PC-9 (cell line): ENCODE measurements around the gene VSIG8. TPM values are rescaled to one million over a fixed set of nuclear protein-coding genes. Genes with fewer than 3 reads are reported as not detected.
A peak's percentile ranks its signal among the peaks of the same experiment; 100 is the strongest.

Source experiments
- BruUV-seq: library from RNA; stranded (reverse); fragments of 400-500 nt; replicated peaks from 2 replicates; lab custom pipeline; 2021; lab: Mats Ljungman, UMichigan
- CTCF ChIA-PET: fragments of 300-600 bp; sonication (Branson Sonifier 250); formaldehyde crosslinking; loops from one replicate; lab custom pipeline; 2022; ENCODE audit warnings: antibody characterized with exemption; lab: Charles Lee
- POLR2A ChIA-PET: fragments of 300-600 bp; sonication (Branson Sonifier 250); formaldehyde crosslinking; loops from one replicate; lab custom pipeline; 2022; ENCODE audit warnings: antibody characterized with exemption; ENCODE audit not compliant: unreplicated experiment; lab: Charles Lee
- DNase-seq, 2 experiments: peaks; one replicate each; pipeline versions ENCODE4 v3.0.0 to v3.0.0-alpha.2; 2015 to 2022; ENCODE audit warnings: mixed read lengths in 1 of 2
- H2AFZ ChIP-seq: fragments of 200-600 bp; sonication (generic); 2 replicates; pipeline ENCODE4 v1.8.1; 2017; ENCODE audit warnings: antibody characterized with exemption
- H3F3A ChIP-seq: fragments of 200-600 bp; sonication (generic); 2 replicates; pipeline ENCODE4 v1.8.1; 2017; ENCODE audit warnings: antibody characterized with exemption, mild to moderate bottlenecking, low read depth; ENCODE audit not compliant: insufficient read depth
- H3K27ac ChIP-seq: fragments of 200-600 bp; sonication (generic); 2 replicates; pipeline ENCODE4 v1.6.1; 2016; ENCODE audit warnings: mixed run types
- H3K27me3 ChIP-seq: fragments of 200-600 bp; sonication (generic); 2 replicates; pipeline ENCODE4 v1.6.1; 2016; ENCODE audit warnings: low read depth, mixed run types; ENCODE audit not compliant: insufficient read depth
- H3K36me3 ChIP-seq: fragments of 200-600 bp; sonication (generic); 2 replicates; pipeline ENCODE4 v1.6.1; 2016; ENCODE audit warnings: low read depth, mixed run types
- H3K4me1 ChIP-seq: fragments of 200-600 bp; sonication (generic); replicated peaks from 2 replicates; pipeline ENCODE4 v1.6.1; 2016; ENCODE audit warnings: mixed run types; ENCODE audit not compliant: insufficient read depth
- H3K4me2 ChIP-seq: fragments of 200-600 bp; sonication (generic); 2 replicates; pipeline ENCODE4 v1.6.1; 2017; ENCODE audit warnings: mixed run types
- H3K4me3 ChIP-seq: fragments of 200-600 bp; sonication (generic); 2 replicates; pipeline ENCODE4 v1.6.1; 2016; ENCODE audit warnings: mixed run types
- H3K79me2 ChIP-seq: fragments of 200-600 bp; sonication (generic); 2 replicates; pipeline ENCODE4 v1.6.1; 2017; ENCODE audit warnings: low read depth, mixed run types
- H3K9me2 ChIP-seq: fragments of 200-600 bp; sonication (generic); 2 replicates; pipeline ENCODE4 v1.8.1; 2017; ENCODE audit warnings: mild to moderate bottlenecking; ENCODE audit not compliant: insufficient read depth
- H3K9me3 ChIP-seq: fragments of 200-600 bp; sonication (generic); 2 replicates; pipeline ENCODE4 v1.8.1; 2016; ENCODE audit warnings: low read depth; ENCODE audit not compliant: insufficient read depth
- H4K20me1 ChIP-seq: fragments of 200-600 bp; sonication (generic); 2 replicates; pipeline ENCODE4 v1.8.1; 2017; ENCODE audit not compliant: insufficient read depth
- EZH2 ChIP-seq: fragments of 200-600 bp; sonication (generic); IDR thresholded peaks from 2 replicates; pipeline ENCODE4 v1.8.0; 2017; ENCODE audit warnings: antibody characterized with exemption, low read depth
- intact Hi-C: fragments of 100-400 bp; cut with micrococcal nuclease; formaldehyde crosslinking; loops from one replicate; pipeline ENCODE4 v1.10.0; 2022; ENCODE audit not compliant: unreplicated experiment
- total RNA-seq: library from RNA; stranded (reverse); gene quantifications from 2 replicates; pipeline ENCODE4 v1.2.3, GENCODE V29; 2021
- TF ChIP-seq, protein P1 (sequence below): fragments of 200-600 bp; sonication (generic); conservative IDR thresholded peaks from 2 replicates; pipeline ENCODE4 v1.6.1; 2017; ENCODE audit warnings: mixed run types, antibody characterized with exemption, mild to moderate bottlenecking, moderate library complexity

VSIG8 gene
- total RNA-seq, 1 experiment from 2014 or later = not detected

DNA sequence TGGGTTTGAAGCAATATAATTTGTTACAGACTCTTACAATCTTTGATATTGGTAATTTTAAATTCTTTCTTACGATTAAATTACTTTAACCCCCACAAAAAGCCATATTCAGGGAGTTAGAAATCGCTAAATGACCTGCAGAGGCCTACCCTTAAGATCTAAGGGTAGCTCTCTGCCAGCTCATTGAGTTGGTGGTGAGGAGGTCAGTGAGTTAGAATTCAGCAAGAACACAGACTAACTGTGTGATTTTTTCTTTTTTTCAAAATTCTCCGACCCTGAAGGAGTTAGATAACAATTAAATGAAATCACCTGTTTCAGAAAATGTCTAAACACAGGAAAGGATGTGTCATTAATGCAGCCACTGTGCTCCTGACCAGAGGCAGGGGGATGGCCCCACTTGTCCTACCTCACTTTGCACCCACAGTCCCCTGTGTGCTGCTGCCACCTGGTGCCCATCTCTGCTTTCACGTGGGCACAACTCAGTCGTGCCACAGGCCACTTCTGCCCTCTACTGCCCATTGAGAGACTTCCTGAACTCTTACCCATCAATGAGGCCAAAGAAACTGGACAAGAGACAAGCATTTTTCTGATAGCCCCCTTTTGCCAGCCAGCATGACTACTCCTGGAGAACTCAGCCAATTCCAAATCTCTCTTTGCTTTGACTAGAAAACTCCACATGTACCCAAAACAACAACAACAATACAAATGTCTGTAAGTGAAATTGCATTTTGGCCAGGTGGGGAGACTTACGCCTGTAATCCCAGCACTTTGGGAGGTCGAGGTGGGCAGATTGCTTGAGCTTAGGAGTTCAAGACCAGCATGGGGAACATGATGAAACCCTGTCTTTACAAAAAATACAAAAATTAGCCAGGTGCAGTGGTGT lies 29.1 kb upstream of the VSIG8 start:
- Histone ChIP-seq H3K9me3 (no peaks in the 10 kb centered on the region), H3K79me2 (no peaks in the 10 kb centered on the region), H3K4me3 (no peak overlapping the region), H4K20me1 (no peaks in the 10 kb centered on the region), H3K4me2 (no peak overlapping the region), H3K4me1 (peaks cover 26% of the 10 kb centered on the region), H3K9me2 (no peaks in the 10 kb centered on the region), H3K36me3 (no peaks in the 10 kb centered on the region), H3K27ac (no peak overlapping the region), H3K27me3 (no peaks in the 10 kb centered on the region), H2AFZ (no peak overlapping the region), H3F3A (peaks cover 9% of the 10 kb centered on the region; the same call in 1 of the 2 replicates)
- TF ChIP-seq, protein P1, sequence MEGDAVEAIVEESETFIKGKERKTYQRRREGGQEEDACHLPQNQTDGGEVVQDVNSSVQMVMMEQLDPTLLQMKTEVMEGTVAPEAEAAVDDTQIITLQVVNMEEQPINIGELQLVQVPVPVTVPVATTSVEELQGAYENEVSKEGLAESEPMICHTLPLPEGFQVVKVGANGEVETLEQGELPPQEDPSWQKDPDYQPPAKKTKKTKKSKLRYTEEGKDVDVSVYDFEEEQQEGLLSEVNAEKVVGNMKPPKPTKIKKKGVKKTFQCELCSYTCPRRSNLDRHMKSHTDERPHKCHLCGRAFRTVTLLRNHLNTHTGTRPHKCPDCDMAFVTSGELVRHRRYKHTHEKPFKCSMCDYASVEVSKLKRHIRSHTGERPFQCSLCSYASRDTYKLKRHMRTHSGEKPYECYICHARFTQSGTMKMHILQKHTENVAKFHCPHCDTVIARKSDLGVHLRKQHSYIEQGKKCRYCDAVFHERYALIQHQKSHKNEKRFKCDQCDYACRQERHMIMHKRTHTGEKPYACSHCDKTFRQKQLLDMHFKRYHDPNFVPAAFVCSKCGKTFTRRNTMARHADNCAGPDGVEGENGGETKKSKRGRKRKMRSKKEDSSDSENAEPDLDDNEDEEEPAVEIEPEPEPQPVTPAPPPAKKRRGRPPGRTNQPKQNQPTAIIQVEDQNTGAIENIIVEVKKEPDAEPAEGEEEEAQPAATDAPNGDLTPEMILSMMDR = peak; percentile 98
- no peak for TF ChIP-seq EZH2
- peak; percentile 75 to 85 for DNase-seq
- POLR2A ChIA-PET = interaction anchor here (0.6 kb wide), 1 partner anchor 10 kb away, joined by 3 read pairs; no protein-coding TSS in a partner anchor
- no TSS peak for BruUV-seq
- CTCF ChIA-PET = interaction anchor here (0.6 to 4.8 kb wide), 8 partner anchors 8 to 361 kb away, joined by 3 to 72 read pairs (median 6); partner anchors contain the start of genes CFAP45 and TAGLN2
- intact Hi-C loops = loop anchor here (1.0 to 5.0 kb wide), 7 partner anchors 33 to 759 kb away; partner anchors contain the start of genes DUSP23 and TAGLN2

DNA sequence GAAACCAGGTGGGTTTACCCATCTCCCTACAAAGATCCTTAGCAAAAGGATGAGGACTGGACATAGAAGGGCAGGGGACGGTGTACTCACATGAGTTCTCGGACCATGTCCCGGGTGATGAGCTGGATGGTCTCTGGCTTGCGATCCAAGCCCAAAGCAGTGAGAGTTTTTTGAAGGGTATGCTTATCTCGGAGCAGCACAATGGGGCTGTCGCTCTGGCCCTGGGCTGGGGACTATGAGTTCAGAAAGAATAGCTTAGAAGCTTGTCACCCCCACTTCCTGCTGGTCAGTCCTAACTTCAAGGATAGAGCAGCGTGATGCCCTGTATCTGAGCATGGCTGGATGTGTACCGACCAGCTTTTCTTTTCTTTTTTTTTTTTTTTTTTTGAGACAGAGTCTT lies 27.9 kb upstream of the VSIG8 start:
- ChIA-PET POLR2A (interaction anchor here (0.6 kb wide), 3 partner anchors 10 to 385 kb away, joined by 3 to 5 read pairs (median 4); no protein-coding TSS in a partner anchor), CTCF (interaction anchor here (0.6 to 4.8 kb wide), 9 partner anchors 9 to 116 kb away, joined by 3 to 72 read pairs (median 5); partner anchors contain the start of gene DUSP23)
- Histone ChIP-seq H3K27me3 (no peaks in the 10 kb centered on the region), H3K27ac (peak overlapping the region; percentile 74), H3F3A (peaks cover 9% of the 10 kb centered on the region; the same call in 1 of the 2 replicates), H3K79me2 (no peaks in the 10 kb centered on the region), H2AFZ (no peak overlapping the region; the same call in 1 of the 2 replicates), H4K20me1 (no peaks in the 10 kb centered on the region), H3K4me3 (no peak overlapping the region), H3K36me3 (no peaks in the 10 kb centered on the region), H3K9me3 (no peaks in the 10 kb centered on the region), H3K4me2 (peak overlapping the region; percentile 39), H3K4me1 (peaks cover 26% of the 10 kb centered on the region), H3K9me2 (no peaks in the 10 kb centered on the region)
- no peak for TF ChIP-seq EZH2
- TF ChIP-seq, protein P1 = no peak
- no peak for DNase-seq
- intact Hi-C loops = loop anchor here (2.0 to 5.0 kb wide), 3 partner anchors 34 to 680 kb away; partner anchors contain the start of gene TAGLN2
- BruUV-seq = TSS peak; percentile 87

DNA sequence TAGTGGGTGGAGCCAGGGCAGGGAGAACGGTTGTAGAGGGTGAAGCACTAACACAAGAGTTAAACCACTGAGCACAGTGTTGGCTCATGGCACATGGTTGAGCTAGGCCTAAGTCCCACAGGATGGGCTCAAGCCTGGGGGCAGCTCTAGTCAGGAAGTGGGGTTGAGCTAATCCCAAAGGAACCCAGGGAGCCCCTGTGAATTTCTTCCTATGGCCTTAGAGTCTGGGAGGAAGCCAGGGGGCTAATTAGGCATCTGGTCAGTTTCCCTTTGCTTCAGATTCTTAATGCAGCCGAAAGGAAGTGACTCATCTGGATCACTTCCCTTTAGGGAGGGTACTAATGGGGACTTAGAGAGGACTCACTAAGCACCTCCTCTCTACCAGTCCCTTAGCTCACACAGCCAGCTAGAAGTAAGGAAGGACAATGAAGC lies 27.4 kb upstream of the VSIG8 start:
- H3K9me3 ChIP-seq = no peaks in the 10 kb centered on the region
- no peak for TF ChIP-seq EZH2
- TF ChIP-seq, protein P1 = no peak
- H3K4me2 ChIP-seq = peak overlapping the region; percentile 39
- intact Hi-C loops = loop anchor here (2.0 to 5.0 kb wide), 3 partner anchors 35 to 679 kb away; partner anchors contain the start of gene TAGLN2
- ChIA-PET CTCF (interaction anchor here (0.6 to 4.8 kb wide), 6 partner anchors 8 to 109 kb away, joined by 3 to 46 read pairs (median 4); partner anchors contain the start of gene DUSP23), POLR2A (interaction anchor here (0.5 to 0.6 kb wide), 4 partner anchors 9 to 385 kb away, joined by 3 to 5 read pairs (median 4); no protein-coding TSS in a partner anchor)
- H3K79me2 ChIP-seq = no peaks in the 10 kb centered on the region
- no peaks in the 10 kb centered on the region for H3K36me3 ChIP-seq
- peaks cover 26% of the 10 kb centered on the region for H3K4me1 ChIP-seq
- peak overlapping the region; percentile 74 for H3K27ac ChIP-seq
- H2AFZ ChIP-seq = peak overlapping the region; percentile 58
- no peaks in the 10 kb centered on the region for H3K27me3 ChIP-seq
- BruUV-seq = no TSS peak
- no peaks in the 10 kb centered on the region for H4K20me1 ChIP-seq
- H3K4me3 ChIP-seq = no peak overlapping the region
- DNase-seq = peak in 1 of 2 experiments; percentile 87
- peaks cover 9% of the 10 kb centered on the region; the same call in 1 of the 2 replicates for H3F3A ChIP-seq
- H3K9me2 ChIP-seq = no peaks in the 10 kb centered on the region
